Measurements from ENCODE around the gene SEMA3A. TPM values are rescaled to one million over a fixed set of nuclear protein-coding genes. Genes with fewer than 3 reads are reported as not detected.

Gene SEMA3A
- total and polyA plus RNA-seq, 9 donors = 15.6 to 42.7 (median 27.9) TPM

DNA sequence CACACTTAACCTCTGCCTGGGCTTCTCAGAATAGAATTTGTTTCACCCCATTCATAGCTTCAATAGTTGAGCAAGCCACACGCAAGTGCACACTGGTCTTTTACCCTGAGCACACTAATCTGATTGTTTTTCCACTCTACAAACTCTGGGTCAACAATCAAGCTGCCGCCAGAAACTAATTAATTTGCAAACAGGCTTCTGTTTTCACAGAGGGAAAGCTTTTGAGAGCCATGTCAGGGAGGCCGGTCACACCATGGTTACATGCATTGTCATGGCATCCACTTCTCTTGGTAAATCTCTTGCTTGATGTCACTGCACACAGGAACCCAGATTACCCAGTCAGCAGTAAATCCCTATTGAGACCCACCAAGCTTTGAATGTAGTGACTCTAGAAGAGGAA lies 154.2 kb downstream of the SEMA3A start:
- DNase-seq = no peak
- Histone ChIP-seq H3K27me3 (ENCODE audit: control insufficient read depth, insufficient read depth, low read length) (no peaks in the 10 kb centered on the region), H3K27ac (ENCODE audit: low read length) (no peak overlapping the region), H3K36me3 (ENCODE audit: control insufficient read depth, insufficient read depth, low read length) (no peaks in the 10 kb centered on the region), H3K9me3 (replicated peaks; ENCODE audit: control insufficient read depth, low read depth, low read length) (no peaks in the 10 kb centered on the region), H3K4me3 (ENCODE audit: low read length) (no peak overlapping the region), H3K4me1 (ENCODE audit: control insufficient read depth, insufficient read depth, low read length) (no peaks in the 10 kb centered on the region)
- 92% methylated on average over 3 of the region's 3 CpGs for WGBS (ENCODE audit: insufficient coverage)

DNA sequence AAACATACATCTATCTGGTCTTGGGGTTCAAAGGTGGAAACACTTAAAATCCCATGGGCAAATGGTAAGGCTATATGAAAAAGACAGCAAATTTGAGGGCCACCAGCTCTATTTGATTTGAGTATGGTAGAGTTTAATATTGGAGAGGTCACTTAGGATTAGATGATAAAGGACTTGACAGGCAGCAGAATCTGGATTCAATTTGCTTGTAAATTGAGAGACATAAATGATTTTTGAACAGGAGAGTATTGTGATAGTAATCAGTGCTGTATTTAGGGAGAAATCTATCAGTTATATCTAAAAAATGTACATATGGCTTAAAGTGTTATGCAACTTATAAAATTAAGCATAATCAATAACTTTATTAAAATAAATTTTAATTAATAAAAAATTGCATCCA lies 155.2 kb downstream of the SEMA3A start:
- Histone ChIP-seq H3K27me3 (ENCODE audit: control insufficient read depth, insufficient read depth, low read length) (no peaks in the 10 kb centered on the region), H3K9me3 (replicated peaks; ENCODE audit: control insufficient read depth, low read depth, low read length) (no peaks in the 10 kb centered on the region), H3K36me3 (ENCODE audit: control insufficient read depth, insufficient read depth, low read length) (no peaks in the 10 kb centered on the region), H3K4me3 (ENCODE audit: low read length) (no peak overlapping the region), H3K27ac (ENCODE audit: low read length) (no peak overlapping the region), H3K4me1 (ENCODE audit: control insufficient read depth, insufficient read depth, low read length) (no peaks in the 10 kb centered on the region)
- DNase-seq = no peak

DNA sequence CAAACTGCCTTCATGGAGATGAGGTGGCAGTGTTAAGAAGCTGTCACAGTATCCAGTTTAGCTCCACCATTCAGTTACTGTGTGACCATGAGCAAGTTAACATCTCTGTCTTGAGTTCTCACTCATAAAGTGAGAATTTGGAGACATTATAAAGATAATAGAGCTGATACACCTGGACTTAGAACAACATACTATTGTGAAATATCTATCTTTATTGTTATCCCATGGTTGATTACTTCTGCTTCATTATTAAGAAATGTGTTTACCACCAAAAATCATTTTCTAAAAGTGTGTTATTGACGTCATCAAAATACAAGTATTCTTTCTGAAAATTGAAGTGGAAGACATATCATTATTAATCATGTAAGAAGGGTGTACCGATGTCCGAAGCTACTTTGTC lies 166.9 kb downstream of the SEMA3A start:
- 80% methylated on average over 2 of the region's 3 CpGs for WGBS (ENCODE audit: insufficient coverage)
- no peak for DNase-seq
- no peaks in the 10 kb centered on the region for H3K27me3 ChIP-seq (ENCODE audit: control insufficient read depth, insufficient read depth, low read length)
- peaks cover 3% of the 10 kb centered on the region for H3K4me1 ChIP-seq (ENCODE audit: control insufficient read depth, insufficient read depth, low read length)
- peaks cover 2% of the 10 kb centered on the region for H3K9me3 ChIP-seq (replicated peaks; ENCODE audit: control insufficient read depth, low read depth, low read length)
- H3K4me3 ChIP-seq (ENCODE audit: low read length) = no peak overlapping the region
- no peak overlapping the region for H3K27ac ChIP-seq (ENCODE audit: low read length)
- no peaks in the 10 kb centered on the region for H3K36me3 ChIP-seq (ENCODE audit: control insufficient read depth, insufficient read depth, low read length)

DNA sequence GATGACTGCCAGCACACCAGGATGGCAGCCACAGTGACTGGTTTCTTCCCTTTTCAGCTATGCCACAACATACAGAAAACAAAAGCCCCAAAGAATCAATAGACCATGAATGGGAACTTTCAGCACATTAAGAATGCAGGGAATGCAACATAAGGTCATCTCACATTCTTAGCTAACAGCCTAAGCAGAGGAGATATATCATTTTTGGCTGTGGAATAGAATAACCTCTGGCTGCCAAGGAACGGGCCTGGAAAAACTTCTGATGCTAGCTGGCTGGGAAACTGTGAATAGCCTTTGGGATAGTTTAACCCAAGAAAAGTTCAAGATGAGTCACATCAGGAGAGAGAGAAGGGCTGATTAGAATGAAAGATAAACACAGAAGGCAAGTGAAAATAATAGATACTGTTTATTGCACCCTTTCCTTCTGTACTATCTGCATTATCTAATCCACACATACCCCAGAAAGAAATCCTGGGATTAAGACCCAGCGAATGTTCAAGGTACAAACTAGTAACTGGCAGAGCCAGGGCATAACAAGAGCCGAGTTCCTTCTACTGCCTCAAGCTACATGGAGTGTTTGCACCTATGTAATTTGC lies 169.2 kb downstream of the SEMA3A start:
- Histone ChIP-seq H3K36me3 (ENCODE audit: control insufficient read depth, insufficient read depth, low read length) (no peaks in the 10 kb centered on the region), H3K27me3 (ENCODE audit: control insufficient read depth, insufficient read depth, low read length) (no peaks in the 10 kb centered on the region), H3K27ac (ENCODE audit: low read length) (peak overlapping the region; percentile 23), H3K4me1 (ENCODE audit: control insufficient read depth, insufficient read depth, low read length) (peaks cover 3% of the 10 kb centered on the region), H3K9me3 (replicated peaks; ENCODE audit: control insufficient read depth, low read depth, low read length) (peaks cover 2% of the 10 kb centered on the region), H3K4me3 (ENCODE audit: low read length) (no peak overlapping the region)
- peak; percentile 96 for DNase-seq
- WGBS (ENCODE audit: insufficient coverage) = 36% methylated on average over 2 of the region's 3 CpGs

DNA sequence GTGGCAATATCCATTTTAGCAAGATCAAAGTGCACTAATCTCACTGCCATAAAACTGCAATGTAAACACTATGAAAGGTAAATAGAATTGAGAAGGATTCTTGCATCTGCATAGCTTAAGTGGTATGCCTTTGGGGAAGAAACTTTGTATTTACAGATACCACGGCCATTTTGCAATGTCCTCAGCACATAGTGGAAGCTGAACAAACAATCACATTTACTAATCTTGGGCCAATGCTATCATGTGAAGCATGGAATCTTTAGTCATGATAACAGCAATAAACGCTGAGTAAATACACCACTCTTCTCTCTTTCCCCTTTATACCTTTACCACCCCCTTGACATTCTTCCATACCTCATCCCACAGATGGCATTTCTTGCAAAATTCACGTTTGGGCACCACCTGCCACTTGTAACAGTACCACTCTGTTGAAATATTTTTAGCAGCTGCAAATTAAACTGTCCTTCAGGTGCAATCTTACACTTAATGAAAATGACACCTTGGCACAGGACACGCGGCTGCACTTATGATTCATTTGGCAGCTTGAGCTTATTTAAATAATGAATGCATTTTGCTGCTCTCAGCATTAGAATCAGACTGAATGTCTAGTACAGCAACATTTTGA lies 171.8 kb downstream of the SEMA3A start:
- 71% methylated on average over 2 of the region's 5 CpGs for WGBS (ENCODE audit: insufficient coverage)
- Histone ChIP-seq H3K4me1 (ENCODE audit: control insufficient read depth, insufficient read depth, low read length) (peaks cover 3% of the 10 kb centered on the region), H3K4me3 (ENCODE audit: low read length) (no peak overlapping the region), H3K27me3 (ENCODE audit: control insufficient read depth, insufficient read depth, low read length) (no peaks in the 10 kb centered on the region), H3K9me3 (replicated peaks; ENCODE audit: control insufficient read depth, low read depth, low read length) (peaks cover 2% of the 10 kb centered on the region), H3K36me3 (ENCODE audit: control insufficient read depth, insufficient read depth, low read length) (no peaks in the 10 kb centered on the region), H3K27ac (ENCODE audit: low read length) (no peak overlapping the region)
- no peak for DNase-seq

DNA sequence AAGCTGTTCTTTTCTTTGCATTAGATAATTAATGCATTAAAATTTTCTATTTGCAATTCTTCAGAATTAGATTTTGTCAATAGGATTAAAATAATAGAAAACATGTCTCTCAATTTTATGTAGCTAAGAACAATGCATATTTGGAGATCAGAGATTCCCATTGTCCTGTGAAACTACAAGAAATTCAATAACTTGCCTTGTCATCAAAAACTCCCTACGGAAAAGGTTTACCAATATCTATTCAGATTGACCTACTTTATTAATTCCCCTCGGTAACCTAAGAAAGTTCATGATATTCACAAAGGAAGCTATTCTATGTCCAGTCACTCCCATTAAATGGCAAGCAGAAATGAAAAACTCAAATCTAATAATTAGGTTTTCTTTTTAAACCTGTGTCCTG lies 172.6 kb downstream of the SEMA3A start:
- Histone ChIP-seq H3K4me3 (ENCODE audit: low read length) (no peak overlapping the region), H3K36me3 (ENCODE audit: control insufficient read depth, insufficient read depth, low read length) (no peaks in the 10 kb centered on the region), H3K27ac (ENCODE audit: low read length) (no peak overlapping the region), H3K9me3 (replicated peaks; ENCODE audit: control insufficient read depth, low read depth, low read length) (peaks cover 2% of the 10 kb centered on the region), H3K4me1 (ENCODE audit: control insufficient read depth, insufficient read depth, low read length) (peaks cover 3% of the 10 kb centered on the region), H3K27me3 (ENCODE audit: control insufficient read depth, insufficient read depth, low read length) (no peaks in the 10 kb centered on the region)
- no CpG with 5 or more reads among the region's 2 CpGs for WGBS (ENCODE audit: insufficient coverage)
- DNase-seq = no peak

DNA sequence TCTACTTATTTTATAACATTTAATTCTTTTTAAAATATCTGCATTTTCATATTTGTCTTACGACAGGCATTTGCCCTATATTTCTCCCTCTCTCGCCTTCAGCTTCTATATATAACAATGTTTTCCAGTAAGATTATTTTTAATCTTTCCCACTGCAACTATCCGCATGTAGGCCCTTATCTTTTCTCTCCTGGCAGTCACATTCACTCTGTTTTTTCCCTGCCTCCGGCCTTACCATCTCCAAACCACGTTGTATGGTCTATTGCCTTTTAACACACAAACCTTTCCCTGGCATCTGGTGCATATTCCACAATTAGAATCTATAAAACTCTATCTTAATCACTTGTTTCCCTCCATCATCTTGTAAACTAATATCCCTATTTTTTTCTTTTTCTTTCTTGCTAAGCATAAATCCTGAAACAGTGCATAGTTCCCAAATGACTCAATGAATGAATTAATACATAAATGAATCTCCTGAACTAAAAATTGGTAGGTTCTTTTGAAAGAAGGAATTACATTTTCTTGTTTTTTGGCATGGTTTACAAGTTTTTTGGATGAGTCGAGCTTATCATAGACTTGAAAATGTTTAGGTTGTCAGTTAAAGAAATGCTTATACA lies 173.2 kb downstream of the SEMA3A start:
- Histone ChIP-seq H3K4me1 (ENCODE audit: control insufficient read depth, insufficient read depth, low read length) (peaks cover 3% of the 10 kb centered on the region), H3K9me3 (replicated peaks; ENCODE audit: control insufficient read depth, low read depth, low read length) (peaks cover under 1% of the 10 kb centered on the region), H3K4me3 (ENCODE audit: low read length) (no peak overlapping the region), H3K27ac (ENCODE audit: low read length) (no peak overlapping the region), H3K36me3 (ENCODE audit: control insufficient read depth, insufficient read depth, low read length) (no peaks in the 10 kb centered on the region), H3K27me3 (ENCODE audit: control insufficient read depth, insufficient read depth, low read length) (no peaks in the 10 kb centered on the region)
- WGBS (ENCODE audit: insufficient coverage) = 70% methylated on average over 5 of the region's 6 CpGs
- DNase-seq = no peak

DNA sequence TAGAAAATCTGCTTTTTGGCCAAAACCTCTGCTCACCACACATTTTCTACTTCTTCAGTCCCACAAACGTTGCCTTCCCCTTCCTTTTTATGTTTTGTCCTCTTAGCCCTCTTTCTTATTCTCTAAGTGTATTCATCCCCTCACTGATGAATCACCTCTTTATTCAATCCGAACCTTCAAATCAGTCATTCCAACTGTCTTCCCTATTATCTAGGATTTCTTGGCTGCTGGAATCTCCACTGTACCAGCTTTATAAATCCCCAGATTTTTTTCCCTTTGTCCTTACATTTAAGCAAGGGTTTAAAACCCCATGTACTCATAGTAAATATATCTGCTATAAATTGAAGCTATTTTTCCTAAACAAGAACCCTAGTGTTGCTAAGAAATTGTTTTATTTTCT lies 176.9 kb downstream of the SEMA3A start:
- Histone ChIP-seq H3K9me3 (replicated peaks; ENCODE audit: control insufficient read depth, low read depth, low read length) (no peaks in the 10 kb centered on the region), H3K36me3 (ENCODE audit: control insufficient read depth, insufficient read depth, low read length) (no peaks in the 10 kb centered on the region), H3K27me3 (ENCODE audit: control insufficient read depth, insufficient read depth, low read length) (no peaks in the 10 kb centered on the region), H3K4me3 (ENCODE audit: low read length) (no peak overlapping the region), H3K4me1 (ENCODE audit: control insufficient read depth, insufficient read depth, low read length) (no peaks in the 10 kb centered on the region), H3K27ac (ENCODE audit: low read length) (no peak overlapping the region)
- 55% methylated on average over 2 of the region's 2 CpGs for WGBS (ENCODE audit: insufficient coverage)
- DNase-seq = peak; percentile 20

DNA sequence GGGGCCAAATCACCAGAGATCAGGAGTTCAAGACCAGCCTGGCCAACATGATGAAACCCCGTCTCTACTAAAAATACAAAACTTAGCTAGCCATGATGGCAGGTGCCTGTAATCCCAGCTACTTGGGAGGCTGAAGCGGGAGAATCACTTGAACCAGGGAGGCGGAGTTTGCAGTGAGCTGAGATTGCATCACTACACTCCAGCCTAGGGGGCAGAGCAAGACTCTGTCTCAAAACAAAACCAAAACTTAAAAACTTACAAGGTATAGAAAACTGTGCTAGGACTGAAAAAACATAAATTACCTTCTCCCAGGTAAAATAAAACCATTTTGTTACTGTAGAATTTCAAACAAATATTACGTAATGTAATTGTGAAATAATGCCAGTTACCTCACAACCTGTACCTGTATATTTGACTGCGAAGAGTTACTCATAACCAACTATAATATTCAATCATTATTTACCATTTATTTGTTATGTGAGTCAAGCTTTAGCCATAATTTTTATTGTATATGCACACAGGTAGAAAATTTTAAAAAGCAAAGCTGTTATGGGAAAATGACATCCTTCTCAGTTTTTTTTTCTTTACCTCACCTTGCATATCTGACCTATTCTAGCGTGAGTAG lies 180.9 kb downstream of the SEMA3A start:
- no peaks in the 10 kb centered on the region for H3K4me1 ChIP-seq (ENCODE audit: control insufficient read depth, insufficient read depth, low read length)
- peaks cover 2% of the 10 kb centered on the region for H3K36me3 ChIP-seq (ENCODE audit: control insufficient read depth, insufficient read depth, low read length)
- DNase-seq = no peak
- no CpG with 5 or more reads among the region's 6 CpGs for WGBS (ENCODE audit: insufficient coverage)
- H3K27me3 ChIP-seq (ENCODE audit: control insufficient read depth, insufficient read depth, low read length) = no peaks in the 10 kb centered on the region
- no peak overlapping the region for H3K4me3 ChIP-seq (ENCODE audit: low read length)
- H3K27ac ChIP-seq (ENCODE audit: low read length) = no peak overlapping the region
- H3K9me3 ChIP-seq (replicated peaks; ENCODE audit: control insufficient read depth, low read depth, low read length) = no peaks in the 10 kb centered on the region

DNA sequence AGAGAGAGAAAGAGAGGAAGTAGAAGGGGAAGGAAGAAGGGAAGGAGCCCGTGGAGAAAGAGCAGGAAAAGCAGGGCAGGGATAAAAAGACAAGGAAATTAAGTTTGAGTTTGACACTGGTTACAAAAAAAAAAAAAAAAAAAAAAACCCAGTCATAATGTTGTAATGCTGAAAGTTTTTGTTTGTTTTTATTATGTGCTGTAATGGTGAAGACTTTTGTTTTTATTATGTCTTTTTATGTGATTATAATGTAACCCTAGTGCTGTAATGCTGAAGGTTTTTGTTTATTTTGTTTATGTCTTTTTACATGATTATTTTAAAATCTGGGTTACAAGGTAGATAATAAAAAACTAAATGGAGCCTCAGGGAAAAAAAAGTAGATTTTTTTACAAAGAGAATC lies 184.8 kb downstream of the SEMA3A start:
- no peak for DNase-seq
- Histone ChIP-seq H3K36me3 (ENCODE audit: control insufficient read depth, insufficient read depth, low read length) (peaks cover 4% of the 10 kb centered on the region), H3K4me1 (ENCODE audit: control insufficient read depth, insufficient read depth, low read length) (no peaks in the 10 kb centered on the region), H3K27ac (ENCODE audit: low read length) (no peak overlapping the region), H3K9me3 (replicated peaks; ENCODE audit: control insufficient read depth, low read depth, low read length) (no peaks in the 10 kb centered on the region), H3K27me3 (ENCODE audit: control insufficient read depth, insufficient read depth, low read length) (no peaks in the 10 kb centered on the region), H3K4me3 (ENCODE audit: low read length) (no peak overlapping the region)
- no CpG with 5 or more reads among the region's 1 CpG for WGBS (ENCODE audit: insufficient coverage)

All from muscle of leg (tissue), 11 donors.